ENCODE results near the gene DGAT2L6.
"Not testable (repeated sequence)": the region's sequence is repeated elsewhere in the genome, so short reads cannot be mapped to it uniquely, and the experiment has no call there.

DGAT2L6 gene

DNA sequence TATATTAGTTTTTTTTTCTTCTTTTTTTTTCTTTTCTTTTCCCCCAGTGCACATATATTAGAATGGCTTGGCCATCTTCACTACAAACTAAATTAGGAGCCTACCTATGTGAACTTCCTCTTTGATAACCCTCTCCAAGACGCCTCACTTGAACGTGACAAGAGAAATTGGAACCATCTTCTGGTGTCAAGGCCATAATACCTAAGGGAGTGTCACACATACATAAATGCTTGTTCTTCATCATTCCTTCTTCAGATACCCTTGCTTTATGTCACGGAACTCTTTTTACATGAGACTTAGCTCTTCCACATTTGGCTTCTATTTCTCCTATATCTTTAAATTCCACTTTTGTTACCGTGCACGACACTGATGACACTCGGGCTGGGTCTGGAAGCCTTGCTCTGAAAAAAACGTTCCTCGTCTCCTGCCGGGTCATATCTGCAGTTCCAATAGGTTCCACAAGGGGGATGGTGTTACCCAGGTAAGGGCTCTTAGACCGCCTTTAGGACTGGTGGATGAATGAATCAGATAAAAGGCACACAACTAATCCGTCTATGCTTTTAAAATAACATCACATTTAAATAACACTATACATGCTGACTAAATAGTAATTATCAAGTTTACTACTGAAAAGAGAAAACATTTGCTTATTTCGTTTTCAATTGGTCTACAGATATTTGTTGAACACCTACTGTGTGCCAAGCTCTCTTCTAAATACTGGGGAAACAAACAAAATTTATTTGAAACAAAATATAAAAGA lies 19.9 kb downstream of the DGAT2L6 start:
- DNase-seq (ENCODE audit: low read depth in 2 of 2): peak; percentile 19 to 53

- DNase-seq (ENCODE audit: low read depth in 2 of 2): no peak
Measured at GRCh38 chrX:70201732-70202131, 24.4 kb downstream of the DGAT2L6 start.

DNA sequence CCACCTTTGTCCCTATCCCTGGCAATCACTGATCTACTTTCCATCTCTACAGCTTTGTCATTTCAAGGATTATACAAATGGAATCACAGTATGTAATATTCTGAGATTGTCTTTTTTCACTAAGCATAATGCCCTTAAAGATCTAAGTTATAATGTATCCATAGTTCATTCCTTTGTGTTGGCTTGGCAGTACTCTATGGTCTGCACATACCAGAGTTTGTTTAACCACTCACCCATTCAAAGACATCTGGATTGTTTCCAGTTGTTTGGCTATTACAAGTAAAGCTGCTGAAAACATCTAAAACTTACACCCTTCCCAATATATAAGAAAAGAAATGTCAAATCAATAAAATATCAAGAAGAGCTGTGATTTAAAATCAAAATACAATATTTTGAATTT lies 31.2 kb downstream of the DGAT2L6 start:
- DNase-seq (ENCODE audit: low read depth in 2 of 2): no peak

DNA sequence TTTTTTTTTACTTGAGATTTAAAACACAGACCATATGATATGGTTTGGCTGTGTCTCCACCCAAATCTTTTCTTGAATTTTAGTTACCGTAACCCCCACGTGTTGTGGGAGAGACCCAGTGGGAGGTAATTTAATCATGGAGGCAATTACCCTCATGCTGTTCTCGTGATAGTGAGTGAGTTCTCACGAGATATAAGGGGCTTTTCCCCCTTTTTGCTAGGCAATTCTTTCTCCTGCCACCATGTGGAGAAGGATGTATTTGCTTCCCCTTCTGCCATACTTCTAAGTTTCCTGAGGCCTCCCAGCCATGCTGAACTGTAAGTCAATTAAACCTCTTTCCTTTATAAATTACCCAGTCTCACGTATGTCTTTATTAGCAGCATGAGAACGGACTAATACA lies 32.3 kb downstream of the DGAT2L6 start:
- DNase-seq (ENCODE audit: low read depth in 2 of 2): not testable (repeated sequence)

DNA sequence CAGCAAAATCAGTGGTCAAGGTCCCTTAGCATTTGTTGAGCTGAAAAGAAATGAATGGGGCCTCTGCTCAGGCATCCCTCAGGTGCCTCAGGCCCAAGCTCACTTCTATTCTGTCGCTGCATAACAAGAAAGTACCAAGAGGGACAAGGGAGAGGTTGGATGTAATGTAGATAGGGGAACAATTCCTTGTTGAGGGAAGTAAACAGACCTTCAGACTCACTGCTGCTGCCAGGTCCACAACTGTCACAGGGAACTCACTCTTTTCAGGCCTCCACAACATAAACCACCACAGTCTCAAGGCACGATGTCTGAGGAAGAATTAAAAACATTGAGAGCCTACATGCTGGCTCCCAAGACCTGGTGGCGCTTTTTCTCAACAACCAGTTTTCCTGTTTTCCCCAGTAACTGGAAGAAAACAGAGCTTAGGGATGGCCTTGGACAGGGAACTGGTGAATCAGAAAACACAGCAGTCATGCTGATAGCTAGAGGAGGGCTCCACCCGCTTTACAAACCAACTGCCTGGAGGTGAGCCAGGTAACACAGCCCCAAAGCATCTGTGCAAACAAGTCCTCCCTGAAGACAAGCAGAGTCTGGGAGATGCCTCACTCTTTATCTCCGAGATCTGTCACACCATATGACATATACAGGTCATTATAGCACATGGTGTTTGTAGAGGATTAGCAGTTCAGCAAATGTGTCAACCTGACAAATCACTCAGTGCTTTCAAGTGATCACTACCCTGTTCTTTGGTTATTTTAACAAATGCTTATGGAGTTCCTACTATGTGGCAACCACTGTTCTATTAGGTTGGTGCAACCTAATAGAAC lies 42.9 kb downstream of the DGAT2L6 start:
- DNase-seq (ENCODE audit: low read depth in 2 of 2): no peak

- no peak for DNase-seq (ENCODE audit: low read depth in 2 of 2)
Measured at GRCh38 chrX:70226048-70226447, 48.8 kb downstream of the DGAT2L6 start.

DNA sequence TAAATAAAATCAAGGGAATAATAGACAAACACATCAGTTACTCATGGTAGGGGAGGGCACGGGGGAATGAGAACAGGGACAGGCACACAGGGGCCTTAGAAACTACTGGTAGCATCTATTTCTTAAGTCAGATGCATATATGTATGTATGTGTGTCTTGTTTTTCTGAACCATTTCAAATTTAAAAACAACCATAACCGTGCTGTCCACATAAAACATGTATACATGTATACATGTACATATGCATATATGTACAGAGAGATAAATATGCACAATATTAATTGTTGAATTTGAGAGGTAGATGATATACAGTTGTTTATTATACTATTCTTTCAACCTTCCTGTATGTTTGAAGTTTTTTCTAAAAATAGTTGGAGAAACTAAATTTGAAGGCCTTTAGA lies 49.4 kb downstream of the DGAT2L6 start:
- DNase-seq (ENCODE audit: low read depth in 2 of 2): no peak

DNA sequence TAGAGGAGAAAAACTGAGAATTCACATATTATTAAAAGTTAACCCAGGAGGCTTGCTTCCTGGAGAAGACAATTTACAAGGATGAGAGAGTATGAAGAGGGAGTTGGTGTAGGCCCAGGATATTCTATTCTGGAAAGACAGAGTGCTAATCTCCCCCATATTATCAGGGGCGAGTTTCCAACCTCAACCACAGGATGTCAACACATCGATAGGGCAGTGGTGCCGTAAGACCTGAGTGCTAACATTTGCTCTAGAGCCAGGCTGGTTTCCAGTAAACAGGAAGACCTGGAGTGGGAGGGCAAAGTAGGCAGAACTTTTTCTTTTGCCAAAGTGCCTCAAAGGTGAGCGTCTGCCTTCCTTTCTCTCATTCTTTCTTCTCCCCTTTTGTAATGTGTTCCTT lies 54.4 kb downstream of the DGAT2L6 start:
- no peak for DNase-seq (ENCODE audit: low read depth in 2 of 2)

DNA sequence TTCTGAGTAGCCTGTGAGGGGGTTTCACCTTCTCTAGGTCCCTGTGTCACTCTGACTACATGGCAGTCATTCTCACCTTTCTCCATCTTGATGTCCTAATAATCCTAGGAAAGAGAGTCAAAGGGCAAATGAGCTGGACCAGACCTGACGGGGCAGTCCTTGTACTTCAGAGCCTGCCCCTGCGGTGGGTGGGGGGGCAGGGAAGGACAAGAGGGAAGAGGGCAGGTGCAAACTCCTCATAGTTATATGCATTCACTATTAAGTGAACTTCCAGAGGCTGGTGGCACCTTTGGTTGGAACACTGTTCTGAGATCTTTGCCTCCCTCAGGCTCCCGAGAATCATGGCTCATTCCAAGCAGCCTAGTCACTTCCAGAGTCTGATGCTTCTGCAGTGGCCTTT lies 57.1 kb downstream of the DGAT2L6 start, which contains the start of gene AWAT1:
TSS of gene AWAT1 (plus strand) at position 301 of the 400 bp plus-strand sequence. CDS start at position 342, 41 bp downstream.
- no peak for DNase-seq (ENCODE audit: low read depth in 2 of 2)

- DNase-seq (ENCODE audit: low read depth in 2 of 2): no peak
Measured at GRCh38 chrX:70240751-70241150, 63.5 kb downstream of the DGAT2L6 start.

GRCh38 chrX:70241501-70241900 lies 64.2 kb downstream of the DGAT2L6 start:
- no peak for DNase-seq (ENCODE audit: low read depth in 2 of 2)

GRCh38 chrX:70243601-70244000 lies 66.3 kb downstream of the DGAT2L6 start:
- not testable (repeated sequence) for DNase-seq (ENCODE audit: low read depth in 2 of 2)

GRCh38 chrX:70244881-70245280 lies 67.6 kb downstream of the DGAT2L6 start:
- DNase-seq (ENCODE audit: low read depth in 2 of 2): no peak

GRCh38 chrX:70247252-70247651 lies 70.0 kb downstream of the DGAT2L6 start:
- no peak for DNase-seq (ENCODE audit: low read depth in 2 of 2)

DNA sequence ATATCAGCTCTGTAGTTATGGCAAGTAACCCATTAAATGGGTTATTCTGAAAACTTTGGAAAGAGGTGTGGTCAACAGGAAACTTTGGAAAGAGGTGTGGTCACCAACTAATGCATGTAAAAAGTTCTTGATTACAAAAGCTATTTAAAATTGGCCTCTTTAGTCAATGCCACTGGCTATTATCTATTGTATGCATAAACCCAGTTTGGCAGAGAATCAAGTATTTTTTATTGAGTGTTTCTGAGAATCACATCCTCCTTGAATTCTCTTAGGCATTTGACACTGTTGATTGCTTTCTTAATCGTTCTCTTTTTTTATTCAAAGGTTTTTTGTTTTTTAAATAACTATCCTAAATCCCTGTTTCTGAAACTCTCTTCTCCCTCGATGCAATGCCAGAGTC lies 75.2 kb downstream of the DGAT2L6 start:
- no peak for DNase-seq (ENCODE audit: low read depth in 2 of 2)

DNA sequence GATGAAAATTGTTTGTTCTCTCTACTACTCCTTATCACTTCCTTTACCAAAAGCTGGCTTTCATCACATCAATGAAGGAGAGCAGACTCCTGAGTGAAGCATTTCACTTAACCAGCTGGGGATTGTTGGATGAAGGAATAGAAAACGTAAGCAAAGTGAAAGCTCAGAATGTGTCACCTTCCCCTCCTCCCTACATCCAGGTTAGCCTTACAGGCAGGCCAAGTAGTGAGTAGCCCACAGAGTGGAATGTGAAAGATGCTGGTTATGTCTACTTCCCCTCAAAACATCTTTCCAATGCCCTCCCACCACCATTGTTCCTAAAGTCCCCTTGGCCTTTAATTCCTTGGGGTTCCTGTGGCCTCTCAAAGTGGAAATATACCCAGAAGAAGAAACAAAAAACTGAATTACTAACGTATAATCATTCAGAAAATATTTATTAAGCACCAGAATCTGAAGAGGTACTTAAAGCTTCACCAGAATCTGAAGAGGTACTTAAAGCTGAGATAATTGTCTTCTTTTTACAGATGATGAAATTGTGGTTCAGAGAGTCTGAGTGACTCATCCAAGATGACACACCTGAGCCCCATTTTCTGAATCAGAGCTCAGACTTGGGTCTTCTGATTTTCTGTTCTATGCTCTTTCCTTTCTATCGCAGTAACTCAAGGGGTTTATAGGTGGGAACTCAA lies 76.2 kb downstream of the DGAT2L6 start:
- DNase-seq (ENCODE audit: low read depth in 2 of 2): no peak

- no peak for DNase-seq (ENCODE audit: low read depth in 2 of 2)
Measured at GRCh38 chrX:70254063-70254400, 76.7 kb downstream of the DGAT2L6 start.

DNA sequence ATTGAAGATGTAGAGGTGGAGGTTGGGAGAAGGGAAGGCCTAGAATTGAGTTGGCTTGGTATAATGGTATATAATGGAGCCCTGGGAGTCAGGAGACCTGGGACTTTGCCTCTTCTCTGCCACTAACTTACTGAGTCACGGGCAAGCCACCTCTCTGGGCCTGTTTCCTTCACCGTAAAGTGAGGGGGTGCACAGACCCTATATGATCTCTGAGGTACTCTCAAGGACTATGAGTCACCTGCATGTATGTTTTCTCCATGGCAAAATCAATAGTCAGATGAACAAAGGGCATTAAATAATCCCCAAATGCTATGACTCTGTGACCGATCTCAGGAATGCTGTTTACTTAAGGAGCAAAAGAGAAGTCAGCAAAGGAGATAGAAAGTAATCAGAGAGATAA lies 77.6 kb downstream of the DGAT2L6 start:
- DNase-seq (ENCODE audit: low read depth in 2 of 2): no peak
